ENCODE results near the gene LMOD2. TPM values are rescaled to one million over a fixed set of nuclear protein-coding genes. Genes with fewer than 3 reads are reported as not detected.

LMOD2 gene
- polyA plus RNA-seq, 3 donors = 0.09 TPM; not detected in 2

DNA sequence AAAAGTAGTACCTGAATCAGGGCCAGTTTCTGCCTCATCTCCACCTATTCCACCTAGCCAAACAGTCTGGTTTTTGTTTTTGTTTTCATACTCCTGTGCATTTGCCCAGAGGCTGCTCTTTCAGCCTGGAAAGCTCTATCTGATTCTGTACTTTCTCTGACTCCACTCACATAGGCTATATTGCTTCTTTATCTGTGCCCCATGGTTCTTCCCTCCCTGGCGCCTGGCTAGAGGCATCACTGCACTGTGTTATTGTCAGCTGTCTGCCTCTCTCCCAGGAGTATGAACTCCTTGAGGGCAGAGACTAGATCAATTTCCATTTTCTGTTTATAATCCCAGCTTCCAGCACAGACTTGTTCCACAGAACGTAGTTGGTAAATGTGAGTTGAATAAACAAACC, 5.1 kb upstream of the LMOD2 start:
- Histone ChIP-seq H3K4me3 (replicated peaks in 1 of 3; ENCODE audit: low read depth in 2 of 3, low read length in 3 of 3) (no peak overlapping the region), H3K36me3 (replicated peaks in 1 of 2; ENCODE audit: control insufficient read depth in 1 of 2, insufficient read depth in 2 of 2, low read length in 2 of 2) (no peaks in the 10 kb centered on the region), H3K27me3 (ENCODE audit: control insufficient read depth in 2 of 2, insufficient read depth in 2 of 2, low read length in 2 of 2) (no peaks in the 10 kb centered on the region), H3K27ac (ENCODE audit: low read depth in 1 of 2, low read length in 2 of 2) (no peak overlapping the region), H3K9me3 (replicated peaks in 1 of 2; ENCODE audit: control insufficient read depth in 1 of 2, insufficient read depth in 1 of 2, low read length in 2 of 2) (no peaks in the 10 kb centered on the region), H2AFZ (ENCODE audit: insufficient read depth, low read depth, low read length, poor library complexity, severe bottlenecking) (no peak overlapping the region), H3K4me1 (ENCODE audit: control insufficient read depth in 1 of 2, insufficient read depth in 2 of 2, low read length in 2 of 2) (no peaks in the 10 kb centered on the region), H3K79me2 (ENCODE audit: insufficient read depth, low read length) (no peaks in the 10 kb centered on the region), H3K9ac (ENCODE audit: insufficient read depth, low read length, poor library complexity, severe bottlenecking) (no peak overlapping the region), H3K4me2 (replicated peaks; ENCODE audit: extremely low read depth, low read length, poor library complexity, severe bottlenecking) (no peak overlapping the region), H4K20me1 (ENCODE audit: insufficient read depth, low read length) (no peaks in the 10 kb centered on the region)
- Mint-ChIP-seq H3K4me1 (no peaks in the 10 kb centered on the region), H3K36me3 (no peaks in the 10 kb centered on the region), H3K9me3 (peaks cover 0 to 2% (median 0%) of the 10 kb centered on the region in 7 donors), H3K27ac (no peak overlapping the region), H3K4me3 (no peak overlapping the region), H3K27me3 (ENCODE audit: low read depth in 3 of 3) (peaks cover 2 to 6% (median 4%) of the 10 kb centered on the region in 3 donors)
- TF ChIP-seq, protein P1, sequence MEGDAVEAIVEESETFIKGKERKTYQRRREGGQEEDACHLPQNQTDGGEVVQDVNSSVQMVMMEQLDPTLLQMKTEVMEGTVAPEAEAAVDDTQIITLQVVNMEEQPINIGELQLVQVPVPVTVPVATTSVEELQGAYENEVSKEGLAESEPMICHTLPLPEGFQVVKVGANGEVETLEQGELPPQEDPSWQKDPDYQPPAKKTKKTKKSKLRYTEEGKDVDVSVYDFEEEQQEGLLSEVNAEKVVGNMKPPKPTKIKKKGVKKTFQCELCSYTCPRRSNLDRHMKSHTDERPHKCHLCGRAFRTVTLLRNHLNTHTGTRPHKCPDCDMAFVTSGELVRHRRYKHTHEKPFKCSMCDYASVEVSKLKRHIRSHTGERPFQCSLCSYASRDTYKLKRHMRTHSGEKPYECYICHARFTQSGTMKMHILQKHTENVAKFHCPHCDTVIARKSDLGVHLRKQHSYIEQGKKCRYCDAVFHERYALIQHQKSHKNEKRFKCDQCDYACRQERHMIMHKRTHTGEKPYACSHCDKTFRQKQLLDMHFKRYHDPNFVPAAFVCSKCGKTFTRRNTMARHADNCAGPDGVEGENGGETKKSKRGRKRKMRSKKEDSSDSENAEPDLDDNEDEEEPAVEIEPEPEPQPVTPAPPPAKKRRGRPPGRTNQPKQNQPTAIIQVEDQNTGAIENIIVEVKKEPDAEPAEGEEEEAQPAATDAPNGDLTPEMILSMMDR (IDR thresholded peaks at IDR 0.05) = no peak
- no CpG with 5 or more reads among the region's 2 CpGs for WGBS (ENCODE audit: insufficient coverage)
- DNase-seq = no peak
- intact Hi-C loops (cut with micrococcal nuclease) = no loop called here

DNA sequence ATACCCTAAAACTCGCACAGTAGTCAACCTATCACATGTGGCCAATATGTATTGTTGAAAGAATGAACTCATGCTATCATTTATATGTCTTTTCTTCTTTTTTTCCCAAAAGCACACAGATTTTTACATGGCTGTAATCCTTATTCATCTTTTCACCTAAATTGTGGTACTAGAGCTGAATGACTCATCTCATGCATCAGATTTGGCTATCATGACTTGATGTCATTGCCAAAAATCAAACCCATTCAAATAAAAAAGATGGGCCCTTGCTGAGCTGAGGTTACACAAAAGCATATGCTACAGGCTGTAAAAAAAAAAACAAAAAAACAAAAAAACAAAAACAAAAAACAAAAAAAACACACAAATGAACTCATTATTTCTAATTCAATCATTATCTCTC, 3.3 kb upstream of the LMOD2 start:
- no peaks in the 10 kb centered on the region for H4K20me1 ChIP-seq (ENCODE audit: insufficient read depth, low read length)
- no peaks in the 10 kb centered on the region for H3K36me3 ChIP-seq (replicated peaks in 1 of 2; ENCODE audit: control insufficient read depth in 1 of 2, insufficient read depth in 2 of 2, low read length in 2 of 2)
- H3K9ac ChIP-seq (ENCODE audit: insufficient read depth, low read length, poor library complexity, severe bottlenecking) = no peak overlapping the region
- TF ChIP-seq, protein P1 (IDR thresholded peaks at IDR 0.05) = no peak
- H3K9me3 ChIP-seq (replicated peaks in 1 of 2; ENCODE audit: control insufficient read depth in 1 of 2, insufficient read depth in 1 of 2, low read length in 2 of 2) = no peaks in the 10 kb centered on the region
- Mint-ChIP-seq H3K27ac (no peak overlapping the region), H3K36me3 (no peaks in the 10 kb centered on the region), H3K27me3 (ENCODE audit: low read depth in 3 of 3) (peaks cover 2 to 4% (median 2%) of the 10 kb centered on the region in 3 donors), H3K4me3 (no peak overlapping the region), H3K9me3 (peaks cover 0 to 2% (median 0%) of the 10 kb centered on the region in 7 donors), H3K4me1 (no peaks in the 10 kb centered on the region)
- no peaks in the 10 kb centered on the region for H3K4me1 ChIP-seq (ENCODE audit: control insufficient read depth in 1 of 2, insufficient read depth in 2 of 2, low read length in 2 of 2)
- no peak for DNase-seq
- intact Hi-C loops (cut with micrococcal nuclease) = no loop called here
- H3K27ac ChIP-seq (ENCODE audit: low read depth in 1 of 2, low read length in 2 of 2) = no peak overlapping the region
- no peak overlapping the region for H3K4me2 ChIP-seq (replicated peaks; ENCODE audit: extremely low read depth, low read length, poor library complexity, severe bottlenecking)
- no peak overlapping the region for H3K4me3 ChIP-seq (replicated peaks in 1 of 3; ENCODE audit: low read depth in 2 of 3, low read length in 3 of 3)
- no peaks in the 10 kb centered on the region for H3K79me2 ChIP-seq (ENCODE audit: insufficient read depth, low read length)
- no peaks in the 10 kb centered on the region for H3K27me3 ChIP-seq (ENCODE audit: control insufficient read depth in 2 of 2, insufficient read depth in 2 of 2, low read length in 2 of 2)
- no peak overlapping the region for H2AFZ ChIP-seq (ENCODE audit: insufficient read depth, low read depth, low read length, poor library complexity, severe bottlenecking)
- no CpG with 5 or more reads among the region's 1 CpG for WGBS (ENCODE audit: insufficient coverage)
